OCI-LY1 (cell line): ENCODE data around the gene ODF2L.

Source experiments
- H2AFZ ChIP-seq: fragments of 200-600 bp; sonication (generic), shearing (Covaris generic); 2 replicates; pipeline ENCODE4 v1.6.0; 2014; ENCODE audit warnings: antibody characterized with exemption, mild to moderate bottlenecking, low read length
- H3F3A ChIP-seq: fragments of 200-600 bp; sonication (generic), shearing (Covaris generic); 2 replicates; pipeline ENCODE4 v1.6.0; 2014; ENCODE audit warnings: mild to moderate bottlenecking, antibody characterized with exemption, low read length, moderate library complexity; ENCODE audit not compliant: insufficient read depth
- H3K27ac ChIP-seq: fragments of 200-600 bp; sonication (generic); 2 replicates; pipeline ENCODE4 v1.5.1; 2014; ENCODE audit warnings: low read length, mixed run types, mild to moderate bottlenecking, low read depth; ENCODE audit not compliant: poor library complexity, severe bottlenecking
- H3K27me3 ChIP-seq: fragments of 200-600 bp; sonication (generic); 2 replicates; pipeline ENCODE4 v1.6.0; 2014; ENCODE audit warnings: antibody characterized with exemption, mild to moderate bottlenecking, low read length, moderate library complexity; ENCODE audit not compliant: insufficient read depth
- H3K36me3 ChIP-seq: fragments of 200-600 bp; sonication (generic); 2 replicates; pipeline ENCODE4 v1.6.1; 2014; ENCODE audit warnings: mild to moderate bottlenecking, antibody characterized with exemption, low read length, moderate library complexity, mixed read lengths; ENCODE audit not compliant: insufficient read depth
- H3K4me1 ChIP-seq: fragments of 200-600 bp; sonication (generic); 2 replicates; pipeline ENCODE4 v1.5.1; 2014; ENCODE audit warnings: mild to moderate bottlenecking, low read length, moderate library complexity; ENCODE audit not compliant: insufficient read depth, severe bottlenecking
- H3K4me2 ChIP-seq: fragments of 200-600 bp; sonication (generic), shearing (Covaris generic); 2 replicates; pipeline ENCODE4 v1.6.1; 2014; ENCODE audit warnings: low read length
- H3K4me3 ChIP-seq: fragments of 200-600 bp; sonication (generic); 2 replicates; pipeline ENCODE4 v1.5.1; 2014; ENCODE audit warnings: low read length, low read depth, mild to moderate bottlenecking, mixed read lengths; ENCODE audit not compliant: poor library complexity, severe bottlenecking
- H3K79me2 ChIP-seq: fragments of 200-600 bp; shearing (Covaris generic); 2 replicates; pipeline ENCODE4 v1.6.1; 2016; ENCODE audit warnings: mixed run types, low read length, mixed read lengths; ENCODE audit not compliant: insufficient read depth
- H3K9ac ChIP-seq: fragments of 200-600 bp; sonication (generic), shearing (Covaris generic); 2 replicates; pipeline ENCODE4 v1.6.1; 2014; ENCODE audit warnings: mild to moderate bottlenecking, low read length, mixed read lengths
- H3K9me2 ChIP-seq: fragments of 200-600 bp; sonication (generic), shearing (Covaris generic); 2 replicates; pipeline ENCODE4 v1.6.1; 2014; ENCODE audit warnings: low read depth, mild to moderate bottlenecking, low read length, mixed read lengths
- H3K9me3 ChIP-seq: fragments of 200-600 bp; shearing (Covaris generic); 2 replicates; pipeline ENCODE4 v1.6.1; 2014; ENCODE audit warnings: low read length, mixed read lengths
- H4K20me1 ChIP-seq: fragments of 200-600 bp; sonication (generic), shearing (Covaris generic); 2 replicates; pipeline ENCODE4 v1.6.0; 2016; ENCODE audit warnings: mild to moderate bottlenecking, low read length; ENCODE audit not compliant: insufficient read depth
- EZH2 ChIP-seq: fragments of 200-600 bp; sonication (generic), shearing (Covaris generic); IDR thresholded peaks from 2 replicates; pipeline ENCODE4 v1.8.0; 2017; ENCODE audit warnings: borderline replicate concordance, mixed run types, mild to moderate bottlenecking, antibody characterized with exemption, low read length, moderate library complexity, mixed read lengths
- TF ChIP-seq, protein P1 (sequence below): fragments of 200-600 bp; sonication (generic), shearing (Covaris generic); IDR thresholded peaks from 2 replicates; pipeline ENCODE4 v1.5.1; 2017; ENCODE audit warnings: mild to moderate bottlenecking, antibody characterized with exemption, low read length, moderate library complexity, mixed read lengths

Gene ODF2L

GRCh38 chr1:86362807-86363206 is 33.3 kb downstream of the ODF2L start:
- Histone ChIP-seq H3K36me3 (no peaks in the 10 kb centered on the region), H3K9ac (no peak overlapping the region), H3K27me3 (no peaks in the 10 kb centered on the region), H3K4me1 (no peaks in the 10 kb centered on the region), H3K4me3 (no peak overlapping the region), H3K27ac (no peak overlapping the region), H3K4me2 (no peak overlapping the region), H3F3A (no peaks in the 10 kb centered on the region; the same call in 1 of the 2 replicates), H3K9me2 (no peaks in the 10 kb centered on the region), H3K79me2 (no peaks in the 10 kb centered on the region), H4K20me1 (no peaks in the 10 kb centered on the region), H2AFZ (no peak overlapping the region), H3K9me3 (no peaks in the 10 kb centered on the region)
- no peak for TF ChIP-seq EZH2
- TF ChIP-seq, protein P1, sequence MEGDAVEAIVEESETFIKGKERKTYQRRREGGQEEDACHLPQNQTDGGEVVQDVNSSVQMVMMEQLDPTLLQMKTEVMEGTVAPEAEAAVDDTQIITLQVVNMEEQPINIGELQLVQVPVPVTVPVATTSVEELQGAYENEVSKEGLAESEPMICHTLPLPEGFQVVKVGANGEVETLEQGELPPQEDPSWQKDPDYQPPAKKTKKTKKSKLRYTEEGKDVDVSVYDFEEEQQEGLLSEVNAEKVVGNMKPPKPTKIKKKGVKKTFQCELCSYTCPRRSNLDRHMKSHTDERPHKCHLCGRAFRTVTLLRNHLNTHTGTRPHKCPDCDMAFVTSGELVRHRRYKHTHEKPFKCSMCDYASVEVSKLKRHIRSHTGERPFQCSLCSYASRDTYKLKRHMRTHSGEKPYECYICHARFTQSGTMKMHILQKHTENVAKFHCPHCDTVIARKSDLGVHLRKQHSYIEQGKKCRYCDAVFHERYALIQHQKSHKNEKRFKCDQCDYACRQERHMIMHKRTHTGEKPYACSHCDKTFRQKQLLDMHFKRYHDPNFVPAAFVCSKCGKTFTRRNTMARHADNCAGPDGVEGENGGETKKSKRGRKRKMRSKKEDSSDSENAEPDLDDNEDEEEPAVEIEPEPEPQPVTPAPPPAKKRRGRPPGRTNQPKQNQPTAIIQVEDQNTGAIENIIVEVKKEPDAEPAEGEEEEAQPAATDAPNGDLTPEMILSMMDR = no peak

- no peaks in the 10 kb centered on the region; the same call in 1 of the 2 replicates for H3F3A ChIP-seq
- H3K27ac ChIP-seq = no peak overlapping the region
- H3K9ac ChIP-seq = no peak overlapping the region
- H4K20me1 ChIP-seq = no peaks in the 10 kb centered on the region
- TF ChIP-seq, protein P1 = no peak
- no peak for TF ChIP-seq EZH2
- no peaks in the 10 kb centered on the region for H3K79me2 ChIP-seq
- H3K9me3 ChIP-seq = no peaks in the 10 kb centered on the region
- H3K27me3 ChIP-seq = no peaks in the 10 kb centered on the region
- no peak overlapping the region for H2AFZ ChIP-seq
- no peaks in the 10 kb centered on the region for H3K36me3 ChIP-seq
- H3K4me3 ChIP-seq = no peak overlapping the region
- H3K4me1 ChIP-seq = no peaks in the 10 kb centered on the region
- H3K4me2 ChIP-seq = no peak overlapping the region
- no peaks in the 10 kb centered on the region for H3K9me2 ChIP-seq
Observed at GRCh38 chr1:86357796-86358195, 38.3 kb downstream of the ODF2L start.

GRCh38 chr1:86356247-86356646 is 39.9 kb downstream of the ODF2L start:
- H3K9me3 ChIP-seq = no peaks in the 10 kb centered on the region
- no peaks in the 10 kb centered on the region for H3K36me3 ChIP-seq

More at GRCh38 chr1:86356247-86356646, 39.9 kb downstream of the ODF2L start:
- Histone ChIP-seq H4K20me1 (no peaks in the 10 kb centered on the region), H3K9ac (no peak overlapping the region), H3K4me3 (no peak overlapping the region), H3K4me1 (no peaks in the 10 kb centered on the region), H3F3A (no peaks in the 10 kb centered on the region), H3K27me3 (no peaks in the 10 kb centered on the region), H2AFZ (no peak overlapping the region), H3K27ac (no peak overlapping the region), H3K79me2 (no peaks in the 10 kb centered on the region), H3K4me2 (no peak overlapping the region), H3K9me2 (no peaks in the 10 kb centered on the region)
- TF ChIP-seq EZH2 = no peak
- TF ChIP-seq, protein P1 = peak; percentile 32; the same call in 1 of the 2 replicates
